ENCODE measurements around the gene MYRF. TPM values are rescaled to one million over a fixed set of nuclear protein-coding genes. Genes with fewer than 3 reads are reported as not detected.

The MYRF gene
- total RNA-seq, 2 donors from 2014 or later, result 7.0 to 13.1 TPM

- no peak for TF ChIP-seq CTCF (IDR thresholded peaks at IDR 0.05)
- Histone ChIP-seq H3K4me3 (no peak overlapping the region), H3K27me3 (no peaks in the 10 kb centered on the region), H3K36me3 (no peaks in the 10 kb centered on the region), H3K9me3 (no peaks in the 10 kb centered on the region), H3K27ac (no peak overlapping the region), H3K4me1 (peaks cover 0 to 5% of the 10 kb centered on the region in 2 donors)
- DNase-seq (ENCODE audit: low spot score), result no peak
Measured at GRCh38 chr11:61757213-61757862, 4.9 kb downstream of the MYRF start.

GRCh38 chr11:61760946-61761345 lies 8.5 kb downstream of the MYRF start:
- Histone ChIP-seq H3K9me3 (no peaks in the 10 kb centered on the region), H3K4me1 (no peaks in the 10 kb centered on the region), H3K36me3 (no peaks in the 10 kb centered on the region), H3K27ac (no peak overlapping the region), H3K27me3 (no peaks in the 10 kb centered on the region), H3K4me3 (no peak overlapping the region)
- TF ChIP-seq CTCF (IDR thresholded peaks at IDR 0.05), result no peak
- no peak for DNase-seq (ENCODE audit: low spot score)

GRCh38 chr11:61761440-61762222 lies 9.2 kb downstream of the MYRF start:
- Histone ChIP-seq H3K4me3 (no peak overlapping the region), H3K4me1 (no peaks in the 10 kb centered on the region), H3K9me3 (no peaks in the 10 kb centered on the region), H3K27ac (no peak overlapping the region), H3K27me3 (no peaks in the 10 kb centered on the region), H3K36me3 (no peaks in the 10 kb centered on the region)
- no peak for DNase-seq (ENCODE audit: low spot score)
- TF ChIP-seq CTCF (IDR thresholded peaks at IDR 0.05), result no peak

GRCh38 chr11:61762223-61762615 lies 9.8 kb downstream of the MYRF start:
- no peak for TF ChIP-seq CTCF (IDR thresholded peaks at IDR 0.05)
- Histone ChIP-seq H3K4me1 (no peaks in the 10 kb centered on the region), H3K27me3 (no peaks in the 10 kb centered on the region), H3K36me3 (no peaks in the 10 kb centered on the region), H3K9me3 (no peaks in the 10 kb centered on the region), H3K27ac (no peak overlapping the region), H3K4me3 (no peak overlapping the region)
- DNase-seq (ENCODE audit: low spot score), result no peak

GRCh38 chr11:61762798-61763197 lies 10.4 kb downstream of the MYRF start:
- Histone ChIP-seq H3K4me3 (no peak overlapping the region), H3K4me1 (no peaks in the 10 kb centered on the region), H3K27me3 (no peaks in the 10 kb centered on the region), H3K36me3 (no peaks in the 10 kb centered on the region), H3K9me3 (no peaks in the 10 kb centered on the region), H3K27ac (no peak overlapping the region)
- TF ChIP-seq CTCF (IDR thresholded peaks at IDR 0.05), result no peak
- DNase-seq (ENCODE audit: low spot score), result no peak
